GM12875 (cell line): ENCODE data around the gene TBX1.
"Not testable (repeated sequence)": the region's sequence is repeated elsewhere in the genome, so short reads cannot be mapped to it uniquely, and the experiment has no call there.

ENCODE experiments used
- H3K4me3 ChIP-seq: one replicate; pipeline ENCODE4 v1.5.1; 2011; ENCODE audit warnings: low read depth, low read length, control low read depth
- TF ChIP-seq, protein P1 (sequence below): IDR thresholded peaks from 2 replicates; pipeline ENCODE4 v1.5.1; 2011; ENCODE audit warnings: low read depth, mild to moderate bottlenecking, control low read depth, inconsistent platforms, low read length, moderate library complexity, borderline replicate concordance; ENCODE audit not compliant: insufficient read depth

Gene TBX1

DNA sequence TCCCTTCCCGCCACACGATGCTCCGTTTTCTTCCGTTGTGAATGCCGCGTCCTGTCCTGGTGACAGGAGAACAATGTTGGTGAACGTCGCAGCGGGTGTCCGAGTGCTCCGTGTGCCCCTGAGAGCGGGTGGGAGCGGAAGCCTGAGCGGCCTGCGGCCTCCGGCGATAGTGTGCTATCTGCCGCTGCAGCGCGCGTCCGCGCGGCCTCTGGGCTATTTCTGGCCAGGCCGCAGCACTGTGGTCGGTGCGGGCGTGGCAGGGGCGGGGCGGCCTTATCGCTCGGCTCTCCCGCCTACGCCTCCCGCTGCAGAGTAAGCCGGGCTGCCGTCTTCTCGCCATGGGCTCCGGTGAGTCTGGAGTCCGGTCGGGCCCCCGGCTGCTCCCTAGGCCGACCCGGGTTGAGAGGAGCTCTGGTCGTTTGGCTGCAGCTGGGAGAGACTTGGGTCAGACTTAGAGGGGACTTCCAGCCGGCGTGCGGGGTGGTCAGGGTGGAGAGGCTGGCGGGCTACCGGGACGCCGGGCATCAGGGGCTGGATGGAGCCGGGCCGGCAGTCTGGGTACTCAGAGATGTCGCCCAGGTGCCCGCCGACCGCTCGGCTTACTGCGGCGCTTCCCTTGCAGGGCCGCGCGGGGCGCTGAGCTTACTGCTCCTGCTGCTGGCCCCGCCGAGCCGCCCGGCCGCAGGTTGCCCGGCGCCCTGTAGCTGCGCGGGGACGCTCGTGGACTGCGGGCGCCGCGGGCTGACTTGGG lies 37.2 kb upstream of the TBX1 start, which contains the start of gene GP1BB:
GP1BB (plus strand) TSS at position 308 of the 751 bp plus-strand sequence; CDS start at position 339, 31 bp downstream.
- TF ChIP-seq, protein P1, sequence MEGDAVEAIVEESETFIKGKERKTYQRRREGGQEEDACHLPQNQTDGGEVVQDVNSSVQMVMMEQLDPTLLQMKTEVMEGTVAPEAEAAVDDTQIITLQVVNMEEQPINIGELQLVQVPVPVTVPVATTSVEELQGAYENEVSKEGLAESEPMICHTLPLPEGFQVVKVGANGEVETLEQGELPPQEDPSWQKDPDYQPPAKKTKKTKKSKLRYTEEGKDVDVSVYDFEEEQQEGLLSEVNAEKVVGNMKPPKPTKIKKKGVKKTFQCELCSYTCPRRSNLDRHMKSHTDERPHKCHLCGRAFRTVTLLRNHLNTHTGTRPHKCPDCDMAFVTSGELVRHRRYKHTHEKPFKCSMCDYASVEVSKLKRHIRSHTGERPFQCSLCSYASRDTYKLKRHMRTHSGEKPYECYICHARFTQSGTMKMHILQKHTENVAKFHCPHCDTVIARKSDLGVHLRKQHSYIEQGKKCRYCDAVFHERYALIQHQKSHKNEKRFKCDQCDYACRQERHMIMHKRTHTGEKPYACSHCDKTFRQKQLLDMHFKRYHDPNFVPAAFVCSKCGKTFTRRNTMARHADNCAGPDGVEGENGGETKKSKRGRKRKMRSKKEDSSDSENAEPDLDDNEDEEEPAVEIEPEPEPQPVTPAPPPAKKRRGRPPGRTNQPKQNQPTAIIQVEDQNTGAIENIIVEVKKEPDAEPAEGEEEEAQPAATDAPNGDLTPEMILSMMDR, result peak; percentile 33
- no peak within 1 kb of the TSS for H3K4me3 ChIP-seq

DNA sequence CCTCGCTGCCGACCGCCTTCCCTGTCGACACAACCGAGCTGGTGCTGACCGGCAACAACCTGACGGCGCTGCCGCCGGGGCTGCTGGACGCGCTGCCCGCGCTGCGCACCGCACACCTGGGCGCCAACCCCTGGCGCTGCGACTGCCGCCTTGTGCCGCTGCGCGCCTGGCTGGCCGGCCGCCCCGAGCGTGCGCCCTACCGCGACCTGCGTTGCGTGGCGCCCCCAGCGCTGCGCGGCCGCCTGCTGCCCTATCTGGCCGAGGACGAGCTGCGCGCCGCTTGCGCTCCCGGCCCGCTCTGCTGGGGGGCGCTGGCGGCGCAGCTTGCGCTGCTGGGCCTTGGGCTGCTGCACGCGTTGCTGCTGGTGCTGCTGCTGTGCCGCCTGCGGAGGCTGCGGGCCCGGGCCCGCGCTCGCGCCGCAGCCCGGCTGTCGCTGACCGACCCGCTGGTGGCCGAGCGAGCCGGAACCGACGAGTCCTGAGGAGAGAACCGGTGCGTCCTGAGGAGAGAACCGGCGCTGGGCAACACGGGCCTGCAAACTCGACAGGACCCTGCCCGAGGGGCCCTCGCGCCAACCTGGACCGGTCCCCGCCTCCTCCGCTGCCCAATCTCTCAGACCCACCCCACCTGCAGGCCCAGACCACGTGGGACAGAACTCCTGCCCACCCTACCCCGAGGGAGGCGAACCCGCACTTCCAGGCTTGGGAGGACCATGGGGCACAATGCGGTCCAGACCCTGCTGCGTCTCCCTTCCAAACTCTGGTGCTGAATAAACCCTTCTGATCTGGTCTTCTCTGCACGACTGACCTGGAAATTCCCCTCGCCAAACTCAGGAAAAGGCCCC lies 36.4 kb upstream of the TBX1 start:
- no peak overlapping the region for H3K4me3 ChIP-seq
- TF ChIP-seq, protein P1, result peak; percentile 42

DNA sequence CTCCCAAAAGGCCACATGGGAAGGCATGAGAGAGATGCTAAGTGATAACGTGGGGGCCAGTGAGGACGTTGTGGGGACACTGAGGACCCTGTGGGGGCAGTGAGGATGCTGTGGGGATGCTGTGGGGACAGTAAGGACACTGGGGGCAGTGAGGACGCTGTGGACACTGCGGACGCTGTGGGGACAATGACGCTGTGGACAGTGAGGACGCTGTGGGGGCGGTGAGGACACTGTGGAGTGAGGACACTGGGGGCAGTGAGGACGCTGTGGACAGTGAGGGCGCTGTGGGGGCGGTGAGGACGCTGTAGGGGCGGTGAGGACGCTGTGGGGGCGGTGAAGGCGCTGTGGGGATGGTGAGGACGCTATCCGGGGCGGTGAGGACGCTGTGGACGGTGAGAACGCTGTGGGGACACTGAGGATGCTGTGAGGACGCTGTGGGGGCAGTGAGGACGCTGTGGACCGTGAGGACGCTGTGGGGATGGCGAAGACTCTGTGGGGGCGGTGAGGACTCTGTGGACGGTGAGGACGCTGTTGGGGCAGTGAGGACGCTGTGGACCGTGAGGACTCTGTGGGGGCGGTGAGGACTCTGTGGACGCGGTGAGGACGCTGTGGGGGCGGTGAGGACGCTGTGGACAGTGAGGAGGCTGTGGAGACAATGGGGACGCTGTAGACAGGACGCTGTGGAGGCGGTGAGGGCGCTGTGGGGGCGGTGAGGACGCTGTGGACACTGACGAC lies 35.5 kb upstream of the TBX1 start:
- no peak overlapping the region for H3K4me3 ChIP-seq
- TF ChIP-seq, protein P1, result no peak

DNA sequence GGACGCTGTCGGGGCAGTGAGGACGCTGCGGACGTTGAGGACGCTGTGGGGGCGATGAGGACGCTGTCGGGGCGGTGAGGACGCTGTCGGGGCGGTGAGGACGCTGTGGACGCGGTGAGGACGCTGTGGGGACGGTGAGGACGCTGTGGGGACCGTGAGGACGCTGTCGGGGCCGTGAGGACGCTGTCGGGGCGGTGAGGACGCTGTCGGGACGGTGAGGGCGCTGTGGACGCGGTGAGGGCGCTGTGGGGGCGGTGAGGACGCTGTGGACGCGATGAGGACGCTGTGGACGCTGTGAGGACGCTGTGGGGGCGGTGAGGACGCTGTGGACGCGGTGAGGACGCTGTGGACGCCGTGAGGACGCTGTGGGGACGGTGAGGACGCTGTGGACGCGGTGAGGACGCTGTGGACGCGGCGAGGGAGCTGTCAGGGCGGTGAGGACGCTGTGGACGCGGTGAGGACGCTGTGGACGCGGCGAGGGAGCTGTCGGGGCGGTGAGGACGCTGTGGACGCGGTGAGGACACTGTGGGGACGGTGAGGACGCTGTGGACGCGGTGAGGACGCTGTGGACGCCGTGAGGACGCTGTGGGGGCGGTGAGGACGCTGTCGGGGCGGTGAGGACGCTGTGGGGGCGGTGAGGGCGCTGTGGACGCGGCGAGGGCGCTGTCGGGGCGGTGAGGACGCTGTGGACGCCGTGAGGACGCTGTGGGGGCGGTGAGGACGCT lies 34.4 kb upstream of the TBX1 start:
- H3K4me3 ChIP-seq, result not testable (repeated sequence)

DNA sequence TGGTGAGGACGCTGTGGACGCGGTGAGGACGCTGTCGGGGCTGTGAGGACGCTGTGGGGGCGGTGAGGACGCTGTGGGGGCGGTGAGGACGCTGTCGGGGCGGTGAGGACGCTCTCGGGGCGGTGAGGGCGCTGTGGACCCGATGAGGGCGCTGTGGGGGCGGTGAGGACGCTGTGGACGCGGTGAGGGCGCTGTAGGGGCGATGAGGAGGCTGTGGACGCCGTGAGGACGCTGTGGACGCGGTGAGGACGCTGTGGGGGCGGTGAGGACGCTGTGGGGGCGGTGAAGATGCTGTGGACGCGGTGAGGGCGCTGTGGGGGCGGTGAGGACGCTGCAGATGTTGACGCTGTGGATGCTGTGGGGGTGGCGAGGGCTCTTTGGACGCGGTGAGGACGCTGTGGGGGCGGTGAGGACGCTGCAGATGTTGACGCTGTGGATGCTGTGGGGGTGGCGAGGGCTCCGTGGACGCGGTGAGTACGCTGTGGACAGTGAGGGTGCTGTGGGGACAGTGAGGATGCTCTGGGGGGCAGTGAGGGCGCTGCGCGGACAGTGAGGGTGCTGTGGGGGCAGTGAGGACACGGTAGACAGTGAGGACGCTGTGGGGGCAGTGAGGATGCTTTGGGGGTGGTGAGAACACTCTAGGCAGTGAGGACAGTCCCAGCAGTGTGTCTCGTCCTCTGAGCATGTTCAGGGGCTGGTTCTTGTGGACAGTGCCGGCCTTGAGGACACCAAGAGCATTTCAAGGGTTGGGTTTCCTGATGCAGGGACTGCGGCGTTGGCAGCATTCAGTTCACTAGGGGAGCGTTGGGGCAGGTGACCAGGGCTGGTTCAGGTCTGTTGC lies 33.0 kb upstream of the TBX1 start:
- H3K4me3 ChIP-seq, result no peak overlapping the region
- TF ChIP-seq, protein P1, result no peak

DNA sequence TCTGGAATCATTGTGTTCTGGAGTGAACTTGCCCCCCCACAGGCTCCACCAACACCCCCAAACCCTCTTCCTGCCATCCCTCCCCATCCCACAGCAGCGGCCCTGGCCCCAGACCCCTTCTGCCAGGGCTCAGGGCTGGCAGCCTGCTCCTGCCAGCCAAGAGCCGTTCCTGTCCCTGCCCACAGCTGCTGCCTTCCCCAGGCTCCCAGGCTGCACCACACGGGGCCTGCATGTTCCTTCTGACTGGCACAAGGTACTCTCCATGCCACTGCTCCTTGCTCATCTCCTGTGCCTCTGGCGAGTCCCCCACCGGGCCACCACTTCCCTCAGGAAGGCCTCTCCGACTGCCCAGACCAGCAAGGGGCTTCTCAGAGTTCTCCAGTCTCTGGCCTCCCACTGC lies 32.3 kb upstream of the TBX1 start:
- no peak overlapping the region for H3K4me3 ChIP-seq
- TF ChIP-seq, protein P1, result no peak
